Vagina (tissue), 2 donors: ENCODE data around the gene TIMM10. TPM values are rescaled to one million over a fixed set of nuclear protein-coding genes. Genes with fewer than 3 reads are reported as not detected.

Experiments
- DNase-seq, 2 donors: peaks; one replicate each; pipeline ENCODE4 v3.0.0-alpha.2; 2017; ENCODE audit errors: extremely low spot score in 2 of 2
- H3K27ac ChIP-seq: fragments of 200-600 bp; sonication (generic); one replicate; pipeline ENCODE4 v1.5.1; 2019
- H3K27me3 ChIP-seq: fragments of 200-600 bp; sonication (generic); one replicate; pipeline ENCODE4 v1.5.1; 2019
- H3K36me3 ChIP-seq, 2 donors: fragments of 200-600 bp; sonication (generic); one replicate each; pipeline ENCODE4 v1.5.1; 2017 to 2019
- H3K4me1 ChIP-seq: fragments of 200-600 bp; sonication (generic); one replicate; pipeline ENCODE4 v1.5.1; 2019
- H3K4me3 ChIP-seq, 2 donors: fragments of 200-600 bp; sonication (generic); 1 replicate in 1 of 2; 2 replicates in 1 of 2; pipeline ENCODE4 v1.5.1; 2016 to 2019
- H3K9me3 ChIP-seq: fragments of 200-600 bp; sonication (generic); one replicate; pipeline ENCODE4 v1.5.1; 2019
- POLR2A ChIP-seq, 2 donors: fragments of 450-650 bp; IDR thresholded peaks; one replicate each; pipeline ENCODE4 v1.6.1; 2017; ENCODE audit warnings: antibody characterized with exemption in 2 of 2, mild to moderate bottlenecking in 2 of 2, moderate library complexity in 2 of 2
- POLR2AphosphoS5 ChIP-seq, 2 donors: sonication (generic); formaldehyde crosslinking; IDR thresholded peaks; one replicate each; pipeline ENCODE4 v1.9.0; 2017; ENCODE audit warnings: antibody characterized with exemption in 2 of 2, mild to moderate bottlenecking in 2 of 2, low read depth in 1 of 2; ENCODE audit not compliant: insufficient read depth in 1 of 2
- intact Hi-C: fragments of 100-400 bp; cut with DNase I; formaldehyde crosslinking; loops from one replicate; pipeline ENCODE4 v1.15.1; 2023
- total RNA-seq: library from RNA; depleted of rRNA; stranded (reverse); fragments of >200 nt; gene quantifications from one replicate; pipeline ENCODE4 v1.2.3, GENCODE V29; 2016
- TF ChIP-seq, protein P1 (sequence below), 3 experiments: fragments of 450-650 bp in 2 of 3; fragments of 200-600 bp in 1 of 3; sonication (generic) in 1 of 3; IDR thresholded peaks; one replicate each; pipeline ENCODE4 v1.5.1; 2017 to 2019; ENCODE audit warnings: antibody characterized with exemption in 3 of 3, mild to moderate bottlenecking in 2 of 3, moderate library complexity in 2 of 3

Gene TIMM10
- total RNA-seq, 1 donor from 2014 or later: 45.2 TPM

DNA sequence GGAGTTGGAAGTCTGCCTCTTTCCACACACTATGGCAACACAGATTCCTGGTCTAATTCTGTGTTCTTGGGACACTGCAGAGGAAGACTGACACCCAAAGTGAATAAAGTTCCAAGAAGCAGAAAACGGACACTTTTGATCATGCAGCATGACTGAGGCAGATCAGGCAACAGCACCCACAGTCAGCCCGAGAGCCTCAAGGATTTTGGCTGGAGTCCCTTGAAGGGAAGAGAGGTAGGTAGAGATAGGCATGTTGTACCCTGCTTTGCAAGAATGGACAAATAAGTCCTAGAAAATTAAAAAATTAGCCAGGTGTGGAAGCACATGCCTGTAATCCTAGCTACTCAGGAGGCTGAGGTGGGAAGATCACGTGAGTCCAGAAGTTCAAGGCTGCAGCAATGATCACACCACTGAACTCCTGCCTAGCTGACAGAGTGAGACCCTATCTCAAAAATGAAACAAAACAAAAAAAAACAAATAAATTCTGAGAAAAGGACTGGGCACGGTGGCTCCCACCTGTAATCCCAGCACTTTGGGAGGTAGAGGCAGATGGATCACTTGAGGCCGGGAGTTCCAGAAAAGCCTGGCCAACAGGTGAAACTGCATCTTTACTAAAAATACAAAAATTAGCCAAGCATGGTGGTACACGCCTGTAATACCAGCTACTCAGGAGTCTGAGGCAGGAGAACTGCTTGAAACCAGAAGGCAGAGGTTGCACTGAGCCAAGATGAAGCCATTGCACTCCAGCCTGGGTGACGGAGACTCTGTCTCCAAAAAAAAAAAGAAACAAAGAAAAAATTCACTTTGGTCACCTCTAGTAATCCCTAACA, 22.0 kb downstream of the TIMM10 start:
- DNase-seq: no peak
- intact Hi-C loops: no loop called here
- no peaks in the 10 kb centered on the region for H3K9me3 ChIP-seq
- no peaks in the 10 kb centered on the region for H3K27me3 ChIP-seq
- H3K36me3 ChIP-seq: no peaks in the 10 kb centered on the region
- H3K4me3 ChIP-seq: no peak overlapping the region
- no peak overlapping the region for H3K27ac ChIP-seq
- H3K4me1 ChIP-seq: peaks cover 8% of the 10 kb centered on the region
- TF ChIP-seq POLR2AphosphoS5 (IDR thresholded peaks at IDR 0.05; ENCODE audit: insufficient read depth in 1 of 2, low read depth in 1 of 2) (no peak), POLR2A (IDR thresholded peaks at IDR 0.05) (no peak)
- TF ChIP-seq, protein P1, sequence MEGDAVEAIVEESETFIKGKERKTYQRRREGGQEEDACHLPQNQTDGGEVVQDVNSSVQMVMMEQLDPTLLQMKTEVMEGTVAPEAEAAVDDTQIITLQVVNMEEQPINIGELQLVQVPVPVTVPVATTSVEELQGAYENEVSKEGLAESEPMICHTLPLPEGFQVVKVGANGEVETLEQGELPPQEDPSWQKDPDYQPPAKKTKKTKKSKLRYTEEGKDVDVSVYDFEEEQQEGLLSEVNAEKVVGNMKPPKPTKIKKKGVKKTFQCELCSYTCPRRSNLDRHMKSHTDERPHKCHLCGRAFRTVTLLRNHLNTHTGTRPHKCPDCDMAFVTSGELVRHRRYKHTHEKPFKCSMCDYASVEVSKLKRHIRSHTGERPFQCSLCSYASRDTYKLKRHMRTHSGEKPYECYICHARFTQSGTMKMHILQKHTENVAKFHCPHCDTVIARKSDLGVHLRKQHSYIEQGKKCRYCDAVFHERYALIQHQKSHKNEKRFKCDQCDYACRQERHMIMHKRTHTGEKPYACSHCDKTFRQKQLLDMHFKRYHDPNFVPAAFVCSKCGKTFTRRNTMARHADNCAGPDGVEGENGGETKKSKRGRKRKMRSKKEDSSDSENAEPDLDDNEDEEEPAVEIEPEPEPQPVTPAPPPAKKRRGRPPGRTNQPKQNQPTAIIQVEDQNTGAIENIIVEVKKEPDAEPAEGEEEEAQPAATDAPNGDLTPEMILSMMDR (IDR thresholded peaks at IDR 0.05): no peak

DNA sequence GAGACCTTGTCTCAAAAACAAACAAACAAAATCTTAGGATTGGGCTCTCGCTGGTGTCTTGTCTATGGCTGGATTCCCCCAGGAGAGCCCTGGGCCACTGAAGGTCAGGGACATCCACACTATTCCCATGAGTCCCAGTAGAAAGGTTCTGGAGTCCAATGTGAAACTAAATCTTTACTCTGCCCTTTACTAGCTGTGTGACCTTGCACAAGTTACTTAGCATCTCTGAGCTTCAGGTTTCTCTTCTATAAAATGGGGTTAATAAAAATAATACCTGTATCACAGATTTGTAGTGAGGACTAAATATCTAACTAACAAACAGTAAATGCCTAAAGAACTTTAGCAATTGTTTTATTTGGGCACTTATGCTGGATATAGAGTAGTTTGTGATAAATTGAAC, 24.0 kb downstream of the TIMM10 start:
- Histone ChIP-seq H3K9me3 (no peaks in the 10 kb centered on the region), H3K4me3 (no peak overlapping the region), H3K27me3 (no peaks in the 10 kb centered on the region), H3K4me1 (no peaks in the 10 kb centered on the region), H3K36me3 (no peaks in the 10 kb centered on the region), H3K27ac (no peak overlapping the region)
- TF ChIP-seq POLR2A (IDR thresholded peaks at IDR 0.05) (no peak), POLR2AphosphoS5 (IDR thresholded peaks at IDR 0.05; ENCODE audit: insufficient read depth in 1 of 2, low read depth in 1 of 2) (no peak)
- TF ChIP-seq, protein P1 (IDR thresholded peaks at IDR 0.05): no peak
- DNase-seq: no peak
- intact Hi-C loops: no loop called here

DNA sequence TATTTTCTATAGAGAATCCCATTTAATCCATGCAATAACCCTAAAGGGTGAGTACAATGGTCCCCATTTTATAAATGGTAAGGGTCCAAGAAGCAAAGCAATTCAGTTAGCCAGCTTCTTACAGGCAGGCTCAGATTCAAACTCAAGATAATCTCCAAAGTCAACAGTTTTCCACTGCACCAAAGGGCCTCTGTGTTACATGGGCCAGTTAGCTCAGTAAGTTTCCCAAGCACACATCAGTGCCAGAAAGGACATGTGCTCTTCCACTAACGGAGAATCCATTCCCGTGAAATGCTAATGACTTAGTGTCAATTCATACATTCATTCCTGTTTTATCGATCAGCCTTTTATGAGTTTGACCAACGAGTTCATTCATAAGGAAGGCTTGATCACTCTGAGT, 26.0 kb downstream of the TIMM10 start:
- Histone ChIP-seq H3K27ac (no peak overlapping the region), H3K9me3 (no peaks in the 10 kb centered on the region), H3K36me3 (no peaks in the 10 kb centered on the region), H3K4me1 (peaks cover 13% of the 10 kb centered on the region), H3K27me3 (no peaks in the 10 kb centered on the region), H3K4me3 (no peak overlapping the region)
- no peak for DNase-seq
- intact Hi-C loops: no loop called here
- TF ChIP-seq, protein P1 (IDR thresholded peaks at IDR 0.05): no peak
- TF ChIP-seq POLR2A (IDR thresholded peaks at IDR 0.05) (no peak), POLR2AphosphoS5 (IDR thresholded peaks at IDR 0.05; ENCODE audit: insufficient read depth in 1 of 2, low read depth in 1 of 2) (no peak)

DNA sequence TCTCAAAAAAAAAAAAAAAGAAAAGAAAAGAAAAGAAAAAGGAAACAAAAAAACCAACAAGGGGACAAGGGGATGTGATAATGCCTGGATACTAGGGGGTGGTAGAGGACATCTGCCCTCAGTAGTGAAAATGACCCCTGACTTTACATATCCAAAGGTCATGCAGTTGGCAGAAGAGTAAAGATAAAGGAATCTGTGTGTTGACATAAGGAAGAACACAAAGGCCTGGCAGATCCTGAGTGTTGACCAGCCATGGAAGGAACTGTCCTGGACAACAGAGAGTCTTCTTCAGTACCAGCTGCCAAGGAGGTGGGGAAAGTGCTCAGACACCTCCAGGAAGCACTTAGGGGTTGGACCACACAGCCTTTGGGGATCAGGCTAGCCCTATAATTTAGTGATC, 27.7 kb downstream of the TIMM10 start:
- no peaks in the 10 kb centered on the region for H3K9me3 ChIP-seq
- TF ChIP-seq POLR2A (IDR thresholded peaks at IDR 0.05) (no peak), POLR2AphosphoS5 (IDR thresholded peaks at IDR 0.05; ENCODE audit: insufficient read depth in 1 of 2, low read depth in 1 of 2) (no peak)
- no peak overlapping the region for H3K27ac ChIP-seq
- H3K4me3 ChIP-seq: no peak overlapping the region
- no peak for DNase-seq
- intact Hi-C loops: no loop called here
- H3K27me3 ChIP-seq: no peaks in the 10 kb centered on the region
- peaks cover 25% of the 10 kb centered on the region for H3K4me1 ChIP-seq
- no peaks in the 10 kb centered on the region for H3K36me3 ChIP-seq

DNA sequence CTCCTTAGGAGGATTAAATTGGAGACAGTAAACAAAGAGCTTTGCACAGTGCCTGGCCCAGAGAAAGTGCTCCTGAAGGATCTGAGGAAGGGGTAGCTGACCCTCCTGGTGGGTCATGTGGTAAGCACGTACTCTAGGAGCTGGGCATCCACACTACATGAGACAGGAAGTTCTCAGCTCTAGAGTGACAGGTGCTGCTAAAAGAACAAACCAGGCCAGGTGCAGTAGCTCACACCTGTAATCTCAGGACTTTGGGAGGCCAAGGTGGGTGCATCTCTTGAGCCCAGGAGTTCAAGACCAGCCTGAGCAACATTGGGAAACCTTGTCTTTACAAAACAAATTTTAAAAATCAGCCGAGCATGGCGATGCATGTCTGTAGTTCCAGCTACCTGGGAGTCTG, 28.2 kb downstream of the TIMM10 start:
- H3K4me3 ChIP-seq: no peak overlapping the region
- peaks cover 25% of the 10 kb centered on the region for H3K4me1 ChIP-seq
- no peaks in the 10 kb centered on the region for H3K27me3 ChIP-seq
- no peaks in the 10 kb centered on the region for H3K36me3 ChIP-seq
- no peak for TF ChIP-seq POLR2AphosphoS5 (IDR thresholded peaks at IDR 0.05; ENCODE audit: insufficient read depth in 1 of 2, low read depth in 1 of 2)
- TF ChIP-seq, protein P1 (IDR thresholded peaks at IDR 0.05): no peak
- TF ChIP-seq POLR2A (IDR thresholded peaks at IDR 0.05): no peak
- no peak for DNase-seq
- no peaks in the 10 kb centered on the region for H3K9me3 ChIP-seq
- intact Hi-C loops: no loop called here
- no peak overlapping the region for H3K27ac ChIP-seq
